Epithelial cell of esophagus (primary cell): Measurements from ENCODE around the gene LIN54.

ENCODE experiments used
- DNase-seq: peaks from one replicate; pipeline ENCODE4 v3.0.0; 2010; ENCODE audit warnings: low read depth
- H3K4me3 ChIP-seq: 2 replicates; pipeline ENCODE4 v1.5.1; 2011; ENCODE audit warnings: mild to moderate bottlenecking, low read length, control low read depth
- TF ChIP-seq, protein P1 (sequence below): IDR thresholded peaks from 2 replicates; pipeline ENCODE4 v1.5.1; 2011; ENCODE audit warnings: low read depth, mild to moderate bottlenecking, low read length, control low read depth, inconsistent platforms; ENCODE audit not compliant: insufficient read depth; ENCODE audit errors: missing control alignments

Gene LIN54

DNA sequence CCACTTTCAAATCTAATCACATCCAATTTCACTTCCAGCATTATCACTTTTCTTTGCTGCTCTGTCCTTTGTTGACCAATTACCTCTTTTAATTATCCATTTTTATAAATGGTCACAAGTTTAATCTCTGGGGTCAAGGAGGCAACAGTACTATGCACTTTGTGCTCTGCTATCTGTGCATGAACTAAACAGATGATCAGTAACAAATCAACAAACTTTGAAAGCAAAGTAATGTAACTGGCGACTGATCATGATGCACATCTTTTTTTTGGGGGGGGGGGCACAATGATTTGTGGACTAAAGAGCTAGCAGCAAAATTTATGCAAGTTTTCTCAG is 118.2 kb downstream of the LIN54 start:
- no peak for DNase-seq
- TF ChIP-seq, protein P1, sequence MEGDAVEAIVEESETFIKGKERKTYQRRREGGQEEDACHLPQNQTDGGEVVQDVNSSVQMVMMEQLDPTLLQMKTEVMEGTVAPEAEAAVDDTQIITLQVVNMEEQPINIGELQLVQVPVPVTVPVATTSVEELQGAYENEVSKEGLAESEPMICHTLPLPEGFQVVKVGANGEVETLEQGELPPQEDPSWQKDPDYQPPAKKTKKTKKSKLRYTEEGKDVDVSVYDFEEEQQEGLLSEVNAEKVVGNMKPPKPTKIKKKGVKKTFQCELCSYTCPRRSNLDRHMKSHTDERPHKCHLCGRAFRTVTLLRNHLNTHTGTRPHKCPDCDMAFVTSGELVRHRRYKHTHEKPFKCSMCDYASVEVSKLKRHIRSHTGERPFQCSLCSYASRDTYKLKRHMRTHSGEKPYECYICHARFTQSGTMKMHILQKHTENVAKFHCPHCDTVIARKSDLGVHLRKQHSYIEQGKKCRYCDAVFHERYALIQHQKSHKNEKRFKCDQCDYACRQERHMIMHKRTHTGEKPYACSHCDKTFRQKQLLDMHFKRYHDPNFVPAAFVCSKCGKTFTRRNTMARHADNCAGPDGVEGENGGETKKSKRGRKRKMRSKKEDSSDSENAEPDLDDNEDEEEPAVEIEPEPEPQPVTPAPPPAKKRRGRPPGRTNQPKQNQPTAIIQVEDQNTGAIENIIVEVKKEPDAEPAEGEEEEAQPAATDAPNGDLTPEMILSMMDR, result no peak
- no peak overlapping the region for H3K4me3 ChIP-seq

DNA sequence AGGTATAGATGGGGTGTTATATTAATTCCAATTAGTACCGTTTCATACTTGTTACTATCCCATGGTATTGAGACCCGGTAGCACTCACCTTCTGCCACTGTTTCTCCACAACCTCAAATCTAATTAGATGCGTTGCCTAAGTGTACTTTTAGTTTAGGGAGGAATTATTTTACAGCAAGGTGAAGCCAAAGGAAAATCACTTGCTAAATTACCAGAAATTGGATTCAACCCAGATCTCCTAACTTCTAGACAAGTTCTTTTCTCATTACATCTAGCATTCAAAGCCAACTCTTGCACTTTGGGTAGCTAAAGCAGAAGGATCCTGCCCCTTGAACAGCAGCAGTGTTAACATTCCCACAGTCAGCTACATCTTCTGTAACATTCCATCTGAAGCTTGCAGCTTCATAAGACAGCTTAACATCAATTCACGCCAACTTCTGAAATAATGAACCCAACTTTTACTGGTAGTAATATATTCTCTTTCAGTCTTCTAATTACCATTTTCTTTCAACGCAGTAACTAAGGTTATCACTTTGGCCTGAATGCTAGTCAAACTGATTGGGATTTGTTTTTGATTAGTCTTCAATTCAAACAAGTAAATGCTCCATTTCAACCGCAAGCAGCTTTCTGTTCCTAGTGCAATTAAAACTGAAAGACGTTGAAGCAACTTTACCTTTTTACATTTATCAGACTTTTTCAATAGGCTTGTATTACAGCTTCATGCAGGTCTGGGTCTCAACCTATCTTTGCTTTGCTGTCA is 118.7 kb downstream of the LIN54 start:
- peak; percentile 9 for DNase-seq
- peak overlapping the region; percentile 66 for H3K4me3 ChIP-seq
- TF ChIP-seq, protein P1, result no peak

DNA sequence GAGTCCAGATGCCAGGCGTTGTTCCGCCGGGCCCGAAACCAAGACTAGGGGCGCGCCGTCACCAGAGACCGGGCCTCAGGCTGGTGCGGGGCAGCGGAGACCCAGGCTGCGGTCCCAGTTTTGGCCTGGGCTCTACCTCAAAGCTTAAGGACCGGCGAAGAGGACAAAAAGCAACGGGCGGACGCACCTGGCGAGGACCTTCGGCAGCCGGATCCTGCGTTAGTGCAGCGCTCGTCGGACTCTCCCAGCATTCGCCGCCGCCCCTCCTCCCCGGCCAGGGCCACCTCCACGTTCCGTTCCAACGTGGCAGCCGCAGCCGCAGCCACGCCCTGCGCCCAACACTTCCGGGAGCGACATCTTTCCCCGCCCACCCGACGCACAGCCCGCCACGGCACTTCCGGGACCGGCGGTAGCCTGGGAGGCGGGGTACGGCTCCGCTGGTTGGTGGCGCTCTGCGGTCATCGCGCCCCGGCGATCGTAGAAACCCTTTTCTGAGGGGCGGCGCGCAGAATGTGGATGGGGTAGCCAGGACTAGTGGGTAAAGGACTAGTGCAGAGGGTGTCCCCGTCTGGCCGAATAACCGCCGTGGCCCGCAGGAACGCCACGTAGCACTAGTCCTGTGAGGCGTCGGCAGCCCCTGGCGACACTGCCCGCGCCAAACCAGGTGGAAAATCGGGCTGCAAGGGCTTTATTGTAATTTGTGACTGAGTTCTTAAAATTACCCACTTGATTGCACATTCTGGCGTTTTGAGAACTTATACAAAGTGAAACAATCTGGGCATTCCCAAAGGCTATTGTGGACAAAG is 119.5 kb downstream of the LIN54 start, which contains the start of gene SEC31A:
SEC31A (minus strand) TSS at position 253 of the 806 bp plus-strand sequence. CDS start 9,217 bp downstream, outside the sequence.
- TF ChIP-seq, protein P1, result no peak
- peak within 1 kb of the TSS; percentile 66 for H3K4me3 ChIP-seq

DNA sequence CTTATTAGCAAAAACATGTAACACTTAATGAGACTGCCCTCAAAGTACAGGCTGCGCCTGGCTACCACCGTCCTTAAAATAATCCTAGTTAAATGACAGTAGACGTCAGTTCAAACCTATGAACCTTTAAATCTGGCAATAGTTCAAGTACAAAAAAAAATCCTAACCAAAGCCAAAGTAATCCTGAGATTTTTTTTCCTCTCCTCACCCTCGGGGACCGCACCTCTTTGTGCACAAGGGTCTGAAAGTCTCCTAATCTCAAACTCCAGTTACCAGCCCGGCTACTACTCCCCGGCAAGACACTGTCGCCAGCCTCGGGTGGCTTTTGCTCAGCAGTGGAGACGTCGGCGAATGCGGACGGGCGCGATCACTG is 120.1 kb downstream of the LIN54 start:
- TF ChIP-seq, protein P1, result no peak
- DNase-seq, result no peak
- H3K4me3 ChIP-seq, result peak overlapping the region; percentile 66

More for the DNA sequence above, 119.5 kb downstream of the LIN54 start, which contains the start of gene SEC31A:
- peak; percentile 97 for DNase-seq

DNA sequence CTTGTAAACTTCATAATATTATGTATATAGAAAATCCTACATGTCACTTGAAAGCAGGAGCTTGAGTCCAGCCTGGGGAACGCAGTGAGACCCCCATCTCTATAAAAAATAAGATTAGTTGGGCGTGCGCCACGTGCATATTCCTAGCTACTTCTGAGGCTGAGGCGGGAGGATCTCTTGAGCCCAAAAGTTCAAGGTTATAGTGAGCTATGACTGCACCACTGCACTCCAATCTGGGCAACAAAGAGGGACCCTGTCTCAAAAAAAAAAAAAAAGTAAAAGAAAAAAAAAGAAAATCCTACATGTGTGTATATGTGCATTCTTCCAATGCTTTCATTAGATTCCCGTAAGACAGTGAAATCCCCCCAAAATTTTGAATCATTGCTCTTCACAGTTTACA is 121.3 kb downstream of the LIN54 start:
- TF ChIP-seq, protein P1, result no peak
- no peak for DNase-seq
- peak overlapping the region; percentile 66 for H3K4me3 ChIP-seq

DNA sequence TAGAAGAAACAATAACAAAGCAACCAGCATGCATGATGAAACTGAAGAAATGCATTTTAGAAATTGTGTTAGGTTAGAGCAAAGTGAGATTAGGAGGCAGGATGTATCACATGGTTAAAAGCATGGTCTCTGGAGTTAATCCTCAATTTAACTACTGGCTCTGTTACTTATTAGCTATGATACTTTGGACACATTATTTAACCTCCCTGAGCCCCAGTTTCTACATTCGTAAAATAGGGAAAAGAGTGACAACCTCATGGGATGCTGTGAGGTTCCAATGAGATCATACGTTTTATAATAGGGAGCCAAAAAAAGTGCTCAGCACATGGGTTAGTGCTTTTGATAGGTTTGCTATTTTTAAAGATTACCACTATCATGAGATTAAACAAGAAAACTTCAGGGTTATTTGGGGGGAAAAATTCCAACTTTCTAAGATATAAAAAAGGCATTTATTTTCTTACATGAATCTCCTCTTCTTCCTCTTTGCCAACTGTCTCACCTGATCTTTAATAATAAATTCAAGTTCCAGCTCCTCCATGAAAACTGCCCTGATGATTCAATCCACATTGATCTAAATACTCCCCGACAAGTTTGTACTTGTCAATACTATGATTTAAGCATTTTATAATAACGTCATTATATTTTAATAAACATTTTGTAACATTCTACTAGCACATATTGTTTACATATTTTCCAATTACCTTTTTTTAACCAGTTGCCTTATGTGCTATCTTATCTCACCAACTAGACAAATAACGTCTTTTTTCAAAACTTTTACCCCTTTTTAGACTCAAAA is 124.3 kb downstream of the LIN54 start:
- peak overlapping the region; percentile 14 for H3K4me3 ChIP-seq
- TF ChIP-seq, protein P1, result no peak
- DNase-seq, result peak; percentile 85
